B cell (primary cell): ENCODE data around the gene CYB5A. TPM values are rescaled to one million over a fixed set of nuclear protein-coding genes. Genes with fewer than 3 reads are reported as not detected.

Source experiments
- ATAC-seq: fragments of 200-7000 bp; cut with Tn5 transposase; one replicate; pipeline ENCODE4 v1.10.0; 2021; ENCODE audit warnings: low read depth, mild to moderate bottlenecking, moderate number of reproducible peaks, moderate library complexity
- CTCF ChIA-PET: fragments of 350-600 bp; sonication (Branson Sonifier 250); formaldehyde crosslinking; loops from one replicate; lab custom pipeline; 2021; ENCODE audit warnings: antibody characterized with exemption, inconsistent platforms; lab: Charles Lee
- POLR2A ChIA-PET: fragments of 350-600 bp; sonication (Branson Sonifier 250); formaldehyde crosslinking; loops from one replicate; lab custom pipeline; 2021; ENCODE audit warnings: antibody characterized with exemption; lab: Charles Lee
- DNase-seq: peaks from one replicate; pipeline ENCODE4 v3.0.0; 2013
- H2AFZ ChIP-seq: 2 replicates; pipeline ENCODE4 v1.6.1; 2012; ENCODE audit warnings: mild to moderate bottlenecking, low read depth, low read length; ENCODE audit not compliant: insufficient read depth, poor library complexity, severe bottlenecking
- H3K27ac ChIP-seq, 2 donors: 1 replicate in 1 of 2; 2 replicates in 1 of 2; pipeline ENCODE4 v1.5.1; 2012 to 2013; ENCODE audit warnings: low read length in 2 of 2, mild to moderate bottlenecking in 2 of 2, moderate library complexity in 1 of 2
- H3K27me3 ChIP-seq, 4 experiments: fragments of 200-600 bp in 1 of 4; sonication (generic) in 1 of 4; replicated peaks in 1 of 4; 1 replicate in 2 of 4; 2 replicates in 2 of 4; pipeline versions ENCODE4 v1.6.1 to v1.7.0; 2013 to 2016; ENCODE audit warnings: low read length in 3 of 4, mild to moderate bottlenecking in 2 of 4, mixed read lengths in 1 of 4, moderate library complexity in 1 of 4; ENCODE audit not compliant: insufficient read depth in 4 of 4, control insufficient read depth in 3 of 4; ENCODE audit errors: control extremely low read depth in 1 of 4
- H3K36me3 ChIP-seq, 2 experiments: replicated peaks in 1 of 2; 1 replicate in 1 of 2; 2 replicates in 1 of 2; pipeline versions ENCODE4 v1.6.1 to v1.7.1; 2013; ENCODE audit warnings: low read length in 1 of 2; ENCODE audit not compliant: insufficient read depth in 2 of 2, control insufficient read depth in 1 of 2; ENCODE audit errors: control extremely low read depth in 1 of 2, extremely low read depth in 1 of 2
- H3K4me1 ChIP-seq, 2 donors: fragments of 200-600 bp in 1 of 2; sonication (generic) in 1 of 2; 1 replicate in 1 of 2; 2 replicates in 1 of 2; pipeline versions ENCODE4 v1.5.1 to v1.6.1; 2013 to 2017; ENCODE audit warnings: low read length in 2 of 2; ENCODE audit not compliant: control insufficient read depth in 2 of 2, insufficient read depth in 2 of 2
- H3K4me2 ChIP-seq: replicated peaks from 2 replicates; pipeline ENCODE3; 2012; ENCODE audit warnings: mild to moderate bottlenecking, low read depth, low read length; ENCODE audit not compliant: poor library complexity, severe bottlenecking
- H3K4me3 ChIP-seq, 5 experiments: fragments of 200-600 bp in 1 of 5; sonication (generic) in 1 of 5; 1 replicate in 3 of 5; 2 replicates in 2 of 5; pipeline versions ENCODE4 v1.5.1 to v1.7.0; 2011 to 2016; ENCODE audit warnings: low read length in 4 of 5, mild to moderate bottlenecking in 4 of 5, low read depth in 2 of 5, control low read depth in 1 of 5, moderate library complexity in 1 of 5; ENCODE audit not compliant: insufficient read depth in 1 of 5; ENCODE audit errors: control extremely low read depth in 1 of 5, extremely low read depth in 1 of 5
- H3K79me2 ChIP-seq: fragments of 200-600 bp; sonication (generic); one replicate; pipeline ENCODE4 v1.6.0; 2016; ENCODE audit warnings: low read length; ENCODE audit not compliant: control insufficient read depth, insufficient read depth
- H3K9ac ChIP-seq: fragments of 200-600 bp; sonication (generic); 2 replicates; pipeline ENCODE4 v1.6.1; 2017; ENCODE audit warnings: mild to moderate bottlenecking, low read length, moderate library complexity
- H3K9me3 ChIP-seq, 3 donors: one replicate each; pipeline versions ENCODE4 v1.6.1 to v1.7.1; 2013; ENCODE audit warnings: low read length in 2 of 3; ENCODE audit not compliant: control insufficient read depth in 2 of 3, insufficient read depth in 1 of 3; ENCODE audit errors: control extremely low read depth in 1 of 3
- H4K20me1 ChIP-seq: 2 replicates; pipeline ENCODE4 v1.6.0; 2012; ENCODE audit warnings: mild to moderate bottlenecking, low read length; ENCODE audit not compliant: insufficient read depth, control insufficient read depth, poor library complexity, severe bottlenecking
- H3K27ac Mint-ChIP-seq: one replicate; pipeline ENCODE4 v1.8.0; 2021; ENCODE audit warnings: mixed read lengths
- H3K27me3 Mint-ChIP-seq: one replicate; pipeline ENCODE4 v1.8.0; 2021; ENCODE audit warnings: mixed read lengths
- H3K4me1 Mint-ChIP-seq: one replicate; pipeline ENCODE4 v1.8.0; 2021; ENCODE audit warnings: mixed read lengths
- H3K4me3 Mint-ChIP-seq: one replicate; pipeline ENCODE4 v1.8.0; 2021; ENCODE audit warnings: mixed read lengths
- H3K9me3 Mint-ChIP-seq: one replicate; pipeline ENCODE4 v1.8.0; 2022; ENCODE audit warnings: mixed read lengths; ENCODE audit not compliant: insufficient read depth
- CTCF ChIP-seq: fragments of 200-600 bp; IDR thresholded peaks from one replicate; pipeline ENCODE4 v1.8.0; 2022; ENCODE audit warnings: antibody characterized with exemption, mild to moderate bottlenecking
- EZH2 ChIP-seq: IDR thresholded peaks from 2 replicates; pipeline ENCODE4 v1.6.1; 2012; ENCODE audit warnings: borderline replicate concordance, low read depth, mild to moderate bottlenecking, moderate library complexity, low read length; ENCODE audit not compliant: insufficient read depth, poor library complexity, severe bottlenecking
- WGBS: methylation state at CpG from one replicate; pipeline ENCODE4 v1.1.5; 2013; ENCODE audit warnings: missing lambda C conversion rate; ENCODE audit not compliant: insufficient coverage; 5-methylcytosine and 5-hydroxymethylcytosine counted together
- intact Hi-C: fragments of 100-400 bp; cut with micrococcal nuclease; formaldehyde crosslinking; loops from one replicate; pipeline ENCODE4 v1.10.0; 2022
- polyA plus RNA-seq: library from polyadenylated mRNA; depleted of rRNA; stranded (reverse); fragments of >200 nt; gene quantifications from 2 replicates; pipeline ENCODE4 v1.2.3, GENCODE V29; 2012
- total RNA-seq, 2 donors: library from RNA; stranded (reverse); fragments of 120-200 nt in 1 of 2; gene quantifications; 1 replicate in 1 of 2; 2 replicates in 1 of 2; pipeline versions ENCODE4 v1.2.3 to v1.2.4, GENCODE V29; 2013 to 2022

Gene CYB5A
- total and polyA plus RNA-seq, 2 donors (not counting 1 experiment from before 2014, with no cell fraction given), result 46.9 to 217 TPM

- intact Hi-C loops, result no loop called here
- Histone ChIP-seq H3K4me3 (no peak overlapping the region), H3K36me3 (no peaks in the 10 kb centered on the region), H3K4me1 (no peaks in the 10 kb centered on the region), H2AFZ (no peak overlapping the region), H3K79me2 (no peaks in the 10 kb centered on the region), H3K27ac (no peak overlapping the region), H4K20me1 (no peaks in the 10 kb centered on the region), H3K27me3 (no peaks in the 10 kb centered on the region), H3K9me3 (no peaks in the 10 kb centered on the region), H3K4me2 (no peak overlapping the region), H3K9ac (no peak overlapping the region)
- ChIA-PET CTCF (interaction anchor here (1.4 kb wide), 1 partner anchor 8 kb away, joined by 3 read pairs; no protein-coding TSS in a partner anchor), POLR2A (no interaction called here)
- Mint-ChIP-seq H3K9me3 (no peaks in the 10 kb centered on the region), H3K4me3 (no peak overlapping the region), H3K27ac (no peak overlapping the region), H3K27me3 (peaks cover 11% of the 10 kb centered on the region), H3K4me1 (peaks cover 1% of the 10 kb centered on the region)
- ATAC-seq (no peak), DNase-seq (no peak)
- no peak for TF ChIP-seq EZH2
- TF ChIP-seq CTCF, result no peak
- 82% methylated on average over 5 of the region's 10 CpGs for WGBS
Observed at GRCh38 chr18:74234326-74235171, 57.2 kb downstream of the CYB5A start.

- Mint-ChIP-seq H3K9me3 (no peaks in the 10 kb centered on the region), H3K4me3 (no peak overlapping the region), H3K27ac (no peak overlapping the region), H3K27me3 (peaks cover 11% of the 10 kb centered on the region), H3K4me1 (peaks cover 4% of the 10 kb centered on the region)
- H3K27me3 ChIP-seq, result no peaks in the 10 kb centered on the region
- intact Hi-C loops, result no loop called here
- POLR2A ChIA-PET, result no interaction called here
- no peaks in the 10 kb centered on the region for H3K79me2 ChIP-seq
- no peaks in the 10 kb centered on the region for H4K20me1 ChIP-seq
- TF ChIP-seq EZH2 (no peak), CTCF (no peak)
- H3K36me3 ChIP-seq, result no peaks in the 10 kb centered on the region
- no peak overlapping the region for H3K9ac ChIP-seq
- no peaks in the 10 kb centered on the region for H3K9me3 ChIP-seq
- no peak overlapping the region for H2AFZ ChIP-seq
- no peaks in the 10 kb centered on the region for H3K4me1 ChIP-seq
- H3K4me3 ChIP-seq, result no peak overlapping the region
- no peak overlapping the region for H3K4me2 ChIP-seq
- 80% methylated on average over 2 of the region's 3 CpGs for WGBS
- no peak overlapping the region for H3K27ac ChIP-seq
- no peak for DNase-seq
- CTCF ChIA-PET, result interaction anchor here (1.4 kb wide), 1 partner anchor 8 kb away, joined by 3 read pairs; no protein-coding TSS in a partner anchor
- no peak for ATAC-seq
Observed at GRCh38 chr18:74233933-74234325, 57.8 kb downstream of the CYB5A start.
